Mucosa of stomach (tissue), 1 donor: ENCODE data around the gene C2CD3.
"Not testable (repeated sequence)": the region's sequence is repeated elsewhere in the genome, so short reads cannot be mapped to it uniquely, and the experiment has no call there.

Experiments
- H3K27me3 ChIP-seq: one replicate; pipeline ENCODE4 v1.7.0; 2013; ENCODE audit warnings: mild to moderate bottlenecking, low read length; ENCODE audit not compliant: control insufficient read depth, insufficient read depth
- H3K36me3 ChIP-seq: one replicate; pipeline ENCODE4 v1.7.0; 2013; ENCODE audit warnings: low read length; ENCODE audit not compliant: control insufficient read depth, insufficient read depth
- H3K4me1 ChIP-seq: one replicate; pipeline ENCODE4 v1.7.0; 2013; ENCODE audit warnings: mild to moderate bottlenecking, low read length; ENCODE audit not compliant: control insufficient read depth, insufficient read depth
- H3K4me3 ChIP-seq: one replicate; pipeline ENCODE4 v1.7.0; 2013; ENCODE audit warnings: low read length
- H3K9ac ChIP-seq: one replicate; pipeline ENCODE4 v1.7.0; 2013; ENCODE audit warnings: mild to moderate bottlenecking, low read length, moderate library complexity
- H3K9me3 ChIP-seq: one replicate; pipeline ENCODE4 v1.7.0; 2013; ENCODE audit warnings: mild to moderate bottlenecking, low read length, moderate library complexity; ENCODE audit not compliant: control insufficient read depth
- donor health status: Pancreatic carcinoma.

Gene C2CD3

DNA sequence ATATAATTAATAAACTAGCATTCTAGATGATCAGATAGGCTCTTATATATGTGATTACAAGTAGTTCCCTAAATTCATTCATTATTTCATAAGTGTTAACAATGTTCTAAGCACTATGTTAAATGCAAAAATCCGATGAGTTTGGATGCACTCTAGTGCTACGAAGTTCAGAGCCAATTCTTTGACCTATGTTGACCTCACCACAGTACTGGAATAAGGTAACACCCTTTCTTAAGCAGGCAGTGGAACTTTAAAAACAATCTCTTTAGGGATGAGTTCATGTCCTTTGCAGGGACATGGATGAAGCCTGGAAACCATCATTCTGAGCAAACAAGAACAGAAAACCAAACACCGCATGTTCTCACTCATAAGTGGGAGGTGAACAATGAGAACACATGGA, 93.6 kb downstream of the C2CD3 start:
- Histone ChIP-seq H3K4me3 (no peak overlapping the region), H3K36me3 (no peaks in the 10 kb centered on the region)

DNA sequence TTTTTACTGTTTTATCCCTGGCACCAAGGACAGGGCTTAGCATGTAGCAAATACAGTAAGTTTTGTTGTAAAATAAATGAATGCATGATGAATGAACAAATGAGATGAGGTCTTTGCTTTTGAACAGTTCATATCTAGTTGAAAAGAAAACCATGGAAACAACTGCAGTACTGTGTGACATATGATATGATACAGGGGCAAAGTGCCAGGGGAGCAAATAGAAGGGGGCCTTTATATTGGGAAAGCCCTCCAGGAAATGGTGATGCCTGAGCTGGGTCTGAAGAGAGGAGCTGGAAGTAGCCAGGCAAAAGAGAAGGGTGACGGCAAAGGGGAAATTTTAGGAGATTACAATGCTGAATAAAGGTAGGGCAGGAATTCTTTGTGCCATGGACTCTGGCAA, 98.1 kb downstream of the C2CD3 start:
- no peaks in the 10 kb centered on the region for H3K36me3 ChIP-seq

More for the DNA sequence above, 93.6 kb downstream of the C2CD3 start:
- Histone ChIP-seq H3K4me1 (no peaks in the 10 kb centered on the region), H3K9ac (no peak overlapping the region), H3K27me3 (no peaks in the 10 kb centered on the region), H3K9me3 (no peaks in the 10 kb centered on the region)

GRCh38 chr11:74072286-74072685, 98.5 kb downstream of the C2CD3 start:
- H3K4me1 ChIP-seq = peaks cover 17% of the 10 kb centered on the region
- H3K27me3 ChIP-seq = no peaks in the 10 kb centered on the region
- no peak overlapping the region for H3K4me3 ChIP-seq
- H3K9me3 ChIP-seq = no peaks in the 10 kb centered on the region
- no peaks in the 10 kb centered on the region for H3K36me3 ChIP-seq
- no peak overlapping the region for H3K9ac ChIP-seq

More for the DNA sequence above, 98.1 kb downstream of the C2CD3 start:
- H3K9me3 ChIP-seq = no peaks in the 10 kb centered on the region
- peaks cover 17% of the 10 kb centered on the region for H3K4me1 ChIP-seq
- H3K4me3 ChIP-seq = no peak overlapping the region
- no peaks in the 10 kb centered on the region for H3K27me3 ChIP-seq
- no peak overlapping the region for H3K9ac ChIP-seq

GRCh38 chr11:74070723-74071492, 99.9 kb downstream of the C2CD3 start:
- H3K36me3 ChIP-seq = no peaks in the 10 kb centered on the region
- H3K4me1 ChIP-seq = peaks cover 17% of the 10 kb centered on the region
- H3K4me3 ChIP-seq = no peak overlapping the region
- no peaks in the 10 kb centered on the region for H3K27me3 ChIP-seq
- no peak overlapping the region for H3K9ac ChIP-seq
- H3K9me3 ChIP-seq = no peaks in the 10 kb centered on the region

DNA sequence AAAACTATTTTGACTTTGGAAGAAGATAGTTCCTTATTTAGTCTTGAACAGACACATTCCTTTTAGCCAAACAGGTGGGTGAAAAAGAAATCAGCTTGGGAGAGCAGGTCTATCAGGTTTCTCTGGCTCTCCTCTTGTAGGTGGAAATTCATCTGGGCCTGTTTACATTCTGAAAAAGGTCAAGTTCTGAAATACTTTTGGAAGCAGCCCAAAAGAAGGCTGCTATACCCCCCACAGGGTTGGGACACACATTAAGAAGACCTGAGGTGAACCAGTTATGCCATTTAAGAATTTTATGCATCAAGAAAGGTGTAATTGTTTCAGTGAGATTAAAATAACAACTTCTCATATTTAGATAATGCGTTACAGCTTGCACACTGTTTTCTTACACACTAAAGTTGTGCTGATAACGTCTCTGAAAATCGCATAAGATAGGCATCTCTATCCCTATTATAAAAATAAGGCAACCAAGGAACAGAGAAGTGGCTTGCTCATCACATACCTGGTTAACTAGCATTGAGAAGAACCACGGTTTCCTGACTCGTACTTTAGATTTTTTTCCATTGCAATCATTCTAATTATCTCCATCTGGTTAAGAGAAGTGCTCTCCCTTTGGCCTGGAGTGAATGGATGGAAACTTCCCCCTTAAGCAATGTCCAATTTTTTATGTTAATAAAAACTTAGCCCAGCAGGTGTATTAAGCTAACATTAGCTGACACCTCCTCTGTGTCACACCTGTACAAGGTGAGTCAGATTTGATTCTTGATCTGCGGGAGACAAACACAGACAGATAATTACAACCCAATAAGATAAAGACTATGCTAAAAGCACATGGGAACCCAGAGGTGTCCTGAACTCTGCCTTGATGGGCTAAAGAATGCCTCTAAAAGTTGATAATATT, 101.4 kb downstream of the C2CD3 start:
- Histone ChIP-seq H3K36me3 (no peaks in the 10 kb centered on the region), H3K9ac (no peak overlapping the region), H3K4me3 (no peak overlapping the region), H3K27me3 (no peaks in the 10 kb centered on the region), H3K4me1 (peaks cover 17% of the 10 kb centered on the region), H3K9me3 (no peaks in the 10 kb centered on the region)

- H3K4me1 ChIP-seq = peaks cover 17% of the 10 kb centered on the region
- not testable (repeated sequence) for H3K4me3 ChIP-seq, H3K27me3 ChIP-seq, H3K9ac ChIP-seq, H3K36me3 ChIP-seq, H3K9me3 ChIP-seq
Observed at GRCh38 chr11:74066663-74067062, 104.1 kb downstream of the C2CD3 start.

DNA sequence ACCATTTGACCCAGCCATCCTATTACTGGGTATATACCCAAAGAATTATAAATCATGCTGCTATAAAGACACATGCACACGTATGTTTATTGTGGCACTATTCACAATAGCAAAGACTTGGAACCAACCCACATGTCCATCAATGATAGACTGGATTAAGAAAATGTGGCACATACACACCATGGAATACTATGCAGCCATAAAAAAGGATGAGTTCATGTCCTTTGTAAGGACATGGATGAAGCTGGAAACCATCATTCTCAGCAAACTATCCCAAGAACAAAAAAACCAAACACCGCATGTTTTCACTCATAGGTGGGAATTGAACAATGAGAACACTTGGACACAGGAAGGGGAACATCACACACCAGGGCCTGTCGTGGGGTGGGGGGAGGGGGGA, 105.3 kb downstream of the C2CD3 start:
- H3K4me1 ChIP-seq = peaks cover 17% of the 10 kb centered on the region
- H3K36me3 ChIP-seq, H3K4me3 ChIP-seq, H3K9me3 ChIP-seq, H3K27me3 ChIP-seq, H3K9ac ChIP-seq: not testable (repeated sequence)

DNA sequence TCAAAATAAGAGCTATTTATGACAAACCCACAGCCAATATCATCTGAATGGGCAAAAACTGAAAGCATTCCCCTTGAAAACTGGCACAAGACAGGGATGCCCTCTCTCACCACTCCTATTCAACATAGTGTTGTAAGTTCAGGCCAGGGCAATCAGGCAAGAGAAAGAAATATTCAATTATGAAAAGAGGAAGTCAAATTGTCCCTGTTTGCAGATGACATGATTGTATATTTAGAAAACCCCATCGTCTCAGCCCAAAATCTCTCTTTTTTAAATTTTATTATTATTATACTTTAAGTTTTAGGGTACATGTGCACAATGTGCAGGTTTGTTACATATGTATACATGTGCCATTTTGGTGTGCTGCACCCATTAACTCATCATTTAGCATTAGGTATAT, 107.2 kb downstream of the C2CD3 start:
- not testable (repeated sequence) for H3K4me3 ChIP-seq, H3K9me3 ChIP-seq, H3K27me3 ChIP-seq, H3K9ac ChIP-seq, H3K4me1 ChIP-seq, H3K36me3 ChIP-seq

DNA sequence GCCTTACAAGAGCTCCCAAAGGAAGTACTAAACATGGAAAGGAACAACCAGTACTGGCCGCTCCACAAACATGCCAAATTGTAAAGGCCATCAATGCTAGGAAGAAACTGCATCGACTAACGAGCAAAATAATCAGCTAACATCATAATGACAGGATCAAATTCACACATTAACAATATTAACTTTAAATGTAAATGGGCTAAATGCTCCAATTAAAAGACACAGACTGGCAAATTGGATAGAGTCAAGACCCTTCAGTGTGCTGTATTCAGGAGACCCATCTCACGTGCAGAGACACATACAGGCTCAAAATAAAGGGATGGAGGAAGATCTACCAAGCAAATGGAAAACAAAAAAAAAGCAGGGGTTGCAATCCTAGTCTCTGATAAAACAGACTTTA, 109.2 kb downstream of the C2CD3 start:
- not testable (repeated sequence) for H3K9me3 ChIP-seq, H3K4me3 ChIP-seq, H3K9ac ChIP-seq, H3K36me3 ChIP-seq, H3K4me1 ChIP-seq, H3K27me3 ChIP-seq

DNA sequence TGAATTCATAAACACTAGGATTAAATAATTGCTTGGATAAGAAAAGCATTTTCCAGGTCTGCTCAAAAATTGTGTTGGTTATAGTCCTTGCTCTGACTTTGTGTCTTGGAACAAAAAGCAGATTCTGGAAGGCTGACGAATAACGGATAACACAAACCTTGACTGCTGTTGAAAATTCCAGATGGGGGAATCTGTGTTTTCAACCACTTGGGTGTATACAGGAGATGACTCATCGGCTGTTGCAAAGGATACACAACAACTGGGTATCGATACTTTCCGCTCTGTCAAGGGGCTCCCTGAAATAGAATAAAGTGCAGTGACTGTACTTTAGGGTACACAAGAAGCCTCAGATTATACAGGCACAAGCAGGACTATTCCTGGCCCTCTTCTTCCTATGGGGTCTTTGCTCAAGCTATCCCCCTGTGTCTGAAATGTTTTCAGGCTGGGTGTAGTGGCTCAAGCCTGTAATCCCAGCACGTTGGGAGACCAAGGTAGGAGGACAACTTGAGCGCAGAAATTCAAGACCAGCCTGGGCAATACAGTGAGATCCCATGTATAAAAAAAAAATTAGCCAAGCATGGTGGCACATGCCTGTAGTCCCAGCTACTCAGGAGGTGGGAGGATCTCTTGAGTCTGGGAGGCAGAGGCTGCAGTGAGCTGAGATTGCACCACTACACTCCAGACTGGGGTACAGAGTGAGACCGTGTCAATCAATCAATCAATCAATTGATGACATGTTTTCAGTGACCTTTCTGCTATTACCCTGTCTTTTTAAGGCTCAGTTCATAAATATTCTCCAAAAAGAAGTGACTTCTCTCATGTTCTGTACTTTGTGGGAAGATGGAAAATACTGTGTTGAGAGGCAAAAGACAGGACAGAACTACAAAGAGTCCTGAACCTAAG, 113.3 kb downstream of the C2CD3 start:
- Histone ChIP-seq H3K9me3 (no peaks in the 10 kb centered on the region), H3K36me3 (no peaks in the 10 kb centered on the region), H3K4me3 (no peak overlapping the region), H3K27me3 (no peaks in the 10 kb centered on the region), H3K4me1 (no peaks in the 10 kb centered on the region), H3K9ac (no peak overlapping the region)

DNA sequence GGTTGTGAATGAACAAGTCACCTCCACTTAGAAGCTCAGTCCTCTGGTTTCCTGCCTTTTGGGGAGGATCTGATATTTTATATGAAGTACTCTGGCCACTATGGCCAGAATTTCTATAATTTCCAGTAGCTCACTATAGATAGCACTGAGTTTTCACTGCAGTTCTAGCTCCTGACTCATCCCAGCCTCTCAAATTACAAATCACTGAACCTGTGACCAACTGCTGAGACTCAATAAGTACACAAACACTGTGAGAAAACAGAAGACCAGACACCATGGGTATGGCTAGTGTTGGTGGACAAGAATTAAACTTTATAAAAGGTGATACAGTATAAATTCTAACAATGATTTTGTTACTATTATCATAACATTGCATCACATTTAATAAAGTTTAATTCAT, 114.9 kb downstream of the C2CD3 start:
- Histone ChIP-seq H3K36me3 (no peaks in the 10 kb centered on the region), H3K9me3 (no peaks in the 10 kb centered on the region), H3K9ac (no peak overlapping the region), H3K27me3 (no peaks in the 10 kb centered on the region), H3K4me3 (no peak overlapping the region), H3K4me1 (no peaks in the 10 kb centered on the region)
